NCI-H2107 (cell line): ENCODE measurements around the gene PDCL2.
"Not testable (repeated sequence)": the region's sequence is repeated elsewhere in the genome, so short reads cannot be mapped to it uniquely, and the experiment has no call there.

Source experiments
- DNase-seq: peaks from one replicate; lab custom pipeline; 2025; lab: John Stamatoyannopoulos, UW

The PDCL2 gene

DNA sequence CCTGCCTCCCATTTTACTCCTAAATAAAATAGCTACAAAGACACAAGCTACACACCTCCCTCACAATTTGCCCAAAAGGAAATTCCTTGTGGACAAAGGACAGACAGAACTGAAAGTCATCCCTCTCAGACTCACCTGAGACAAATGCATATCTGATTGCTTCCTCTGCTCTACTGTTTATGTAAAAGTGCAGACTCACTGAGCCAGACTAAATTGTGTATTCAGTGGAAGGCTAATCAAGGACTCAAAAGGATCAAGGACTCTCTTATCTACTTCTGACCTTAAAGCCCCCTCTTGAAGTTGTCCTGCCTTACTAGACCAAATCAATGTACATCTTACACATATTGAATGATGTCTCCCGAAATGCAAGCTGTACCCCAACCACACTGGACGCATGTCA lies 3.9 kb downstream of the PDCL2 start:
- DNase-seq = no peak

DNA sequence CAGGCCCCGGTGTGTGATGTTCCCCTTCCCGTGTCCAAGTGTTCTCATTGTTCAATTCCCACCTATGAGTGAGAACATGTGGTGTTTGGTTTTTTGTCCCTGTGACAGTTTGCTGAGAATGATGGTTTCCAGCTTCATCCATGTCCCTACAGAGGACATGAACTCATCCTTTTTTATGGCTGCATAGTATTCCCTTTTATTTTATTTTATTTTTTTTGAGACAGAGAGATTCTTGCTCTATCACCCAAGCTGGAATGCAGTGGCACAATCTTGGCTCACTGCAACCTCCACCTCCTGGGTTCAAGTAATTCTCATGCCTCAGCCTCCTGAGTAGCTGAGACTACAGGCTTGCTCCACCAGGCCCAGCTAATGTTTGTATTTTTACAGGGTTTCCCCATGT lies 9.3 kb downstream of the PDCL2 start:
- not testable (repeated sequence) for DNase-seq

DNA sequence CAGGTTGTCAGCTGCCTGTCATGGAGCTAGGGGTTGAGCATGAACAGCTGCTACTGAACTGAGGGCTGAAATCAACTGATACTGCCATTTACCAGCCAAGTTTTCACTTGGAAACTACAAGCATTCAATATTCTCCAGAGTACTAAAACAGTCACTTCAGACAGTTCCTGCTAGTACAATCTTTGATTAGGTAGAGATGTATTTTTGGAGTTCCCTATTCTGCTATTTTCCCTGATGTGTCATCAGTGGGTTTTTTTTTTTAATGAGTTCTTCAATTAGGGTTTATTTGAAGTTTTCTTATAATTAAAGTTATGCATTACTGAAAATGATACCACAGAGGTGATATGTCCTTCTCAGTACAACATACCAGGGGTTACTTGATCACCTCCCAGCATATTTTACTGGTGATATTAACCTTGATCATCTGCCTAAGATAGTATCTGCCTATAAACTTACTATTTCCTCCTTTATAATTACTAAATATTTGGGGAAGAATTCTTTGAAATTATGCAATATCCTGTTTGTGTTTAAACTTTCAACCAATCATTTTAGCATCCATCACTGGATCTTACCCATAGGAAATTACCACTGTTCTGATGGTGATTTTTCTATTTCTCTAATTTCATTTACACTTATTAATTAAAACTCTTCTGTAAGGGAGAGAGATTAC lies 13.6 kb downstream of the PDCL2 start:
- DNase-seq = no peak

DNA sequence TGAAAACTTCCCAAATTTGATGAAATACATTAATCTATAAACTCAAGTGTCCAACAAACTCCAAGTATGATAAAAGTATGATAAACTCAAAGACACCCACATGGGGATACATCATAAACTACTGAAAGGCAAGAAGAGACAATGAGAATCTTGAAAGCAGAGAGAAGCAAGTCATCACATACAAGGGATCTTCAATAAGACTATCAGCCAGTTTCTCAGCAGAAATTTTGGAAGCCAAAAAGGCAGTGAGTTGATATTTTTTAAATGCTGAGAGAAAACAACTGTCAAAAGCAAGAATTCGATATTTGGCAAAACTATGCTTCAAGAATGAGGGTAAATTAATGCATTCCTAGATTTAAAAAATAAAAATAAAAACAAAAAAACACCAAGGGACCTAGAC lies 16.5 kb downstream of the PDCL2 start:
- no peak for DNase-seq

DNA sequence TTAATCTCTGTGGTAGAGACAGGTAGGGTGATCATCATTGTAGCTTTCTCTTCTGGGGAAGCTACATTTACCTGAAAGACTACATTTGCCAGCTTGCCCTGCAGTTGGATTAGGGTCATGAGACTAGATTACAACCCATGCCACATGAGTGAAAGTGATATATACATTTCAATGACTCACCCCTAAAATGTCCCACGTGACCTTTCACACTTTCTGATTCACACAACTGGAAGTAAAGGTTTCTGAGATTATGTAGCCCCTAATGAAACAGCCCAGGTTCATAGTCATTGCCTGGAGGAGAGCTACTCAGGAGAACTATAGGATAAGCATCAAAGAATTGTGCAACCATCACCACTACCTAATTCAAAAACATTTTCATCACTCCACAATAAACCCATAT lies 17.8 kb downstream of the PDCL2 start:
- DNase-seq = no peak

DNA sequence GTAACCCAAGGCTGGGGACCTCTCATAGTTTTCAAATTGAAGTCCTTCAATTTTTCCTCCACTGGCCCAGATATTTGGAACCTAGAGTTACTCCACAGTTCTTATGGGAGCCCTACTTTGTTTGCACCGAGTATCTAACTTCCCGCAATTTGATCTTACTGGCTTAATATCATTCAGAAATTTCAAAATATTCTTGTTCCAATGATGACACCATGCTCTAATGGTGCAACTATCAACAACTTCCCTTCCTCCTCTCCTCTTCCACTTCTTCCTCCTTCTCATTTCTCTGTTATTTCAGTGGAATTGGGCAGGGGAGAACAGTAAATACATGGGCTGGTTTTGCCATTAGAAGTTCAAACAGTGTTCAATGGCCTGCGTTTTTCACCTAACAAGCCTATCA lies 20.2 kb downstream of the PDCL2 start:
- DNase-seq = no peak

DNA sequence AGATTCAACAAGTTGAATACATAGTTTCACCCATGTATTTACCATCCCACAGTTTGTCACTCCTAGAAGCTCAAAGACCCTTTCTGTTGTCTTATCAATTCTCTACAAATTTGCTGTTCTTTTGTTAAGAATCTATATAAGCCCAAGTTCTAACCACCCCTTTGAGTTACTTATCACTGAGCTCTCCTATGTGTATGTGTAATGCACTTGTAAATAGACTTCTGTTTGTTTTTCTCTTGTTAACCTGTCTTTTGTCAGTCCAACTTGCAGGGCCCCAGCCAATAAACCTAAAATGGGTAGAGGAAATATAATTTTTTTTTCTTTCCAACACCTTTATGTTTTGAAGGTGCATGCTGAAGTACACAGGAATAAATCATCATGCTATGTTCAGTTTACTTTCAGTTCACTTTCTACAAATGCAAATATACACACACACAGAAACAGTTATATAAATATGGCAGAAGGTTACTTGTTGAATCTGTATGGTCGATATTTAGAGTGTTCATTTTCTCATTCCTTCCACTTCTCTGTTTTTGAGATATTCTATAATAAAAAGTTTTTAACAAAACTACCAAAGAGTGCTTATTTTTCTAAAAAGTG lies 23.0 kb downstream of the PDCL2 start:
- no peak for DNase-seq

DNA sequence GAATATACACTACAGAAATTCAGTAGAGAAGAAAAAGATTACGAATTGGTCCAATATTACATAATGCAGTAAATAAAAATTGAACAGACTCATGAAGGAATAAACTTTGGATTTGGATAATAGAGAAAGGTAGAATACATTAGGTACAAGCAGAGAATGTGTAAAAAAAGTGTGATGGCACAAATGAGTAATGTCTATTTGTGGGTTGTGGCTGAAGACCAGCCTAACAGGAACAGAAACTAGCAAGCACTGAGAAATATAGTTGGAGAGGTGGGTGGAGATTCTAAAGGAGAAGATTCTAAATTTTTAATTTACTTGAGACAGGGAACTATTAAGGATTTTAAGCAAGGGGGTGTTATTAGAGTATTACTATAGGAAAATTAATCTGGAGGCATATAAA lies 30.2 kb downstream of the PDCL2 start:
- DNase-seq = no peak

DNA sequence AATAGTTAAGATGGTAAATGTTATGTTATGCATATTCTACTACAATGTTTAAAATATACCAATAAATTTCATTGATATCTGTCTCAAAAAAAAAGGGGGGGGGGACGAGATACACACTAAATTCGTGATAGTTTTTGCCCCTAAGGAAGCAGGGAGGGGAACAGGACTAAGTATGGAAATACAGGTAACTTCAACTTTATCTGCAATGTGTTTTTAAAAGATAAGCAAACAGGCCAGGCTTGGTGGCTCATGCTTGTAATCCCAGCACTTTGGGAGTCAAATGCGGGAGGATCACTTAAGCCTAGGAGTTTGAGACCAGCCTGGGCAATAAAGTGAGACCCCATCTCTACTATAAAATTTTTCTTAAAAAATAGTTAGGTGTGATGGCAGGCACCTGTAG lies 31.9 kb downstream of the PDCL2 start:
- no peak for DNase-seq

DNA sequence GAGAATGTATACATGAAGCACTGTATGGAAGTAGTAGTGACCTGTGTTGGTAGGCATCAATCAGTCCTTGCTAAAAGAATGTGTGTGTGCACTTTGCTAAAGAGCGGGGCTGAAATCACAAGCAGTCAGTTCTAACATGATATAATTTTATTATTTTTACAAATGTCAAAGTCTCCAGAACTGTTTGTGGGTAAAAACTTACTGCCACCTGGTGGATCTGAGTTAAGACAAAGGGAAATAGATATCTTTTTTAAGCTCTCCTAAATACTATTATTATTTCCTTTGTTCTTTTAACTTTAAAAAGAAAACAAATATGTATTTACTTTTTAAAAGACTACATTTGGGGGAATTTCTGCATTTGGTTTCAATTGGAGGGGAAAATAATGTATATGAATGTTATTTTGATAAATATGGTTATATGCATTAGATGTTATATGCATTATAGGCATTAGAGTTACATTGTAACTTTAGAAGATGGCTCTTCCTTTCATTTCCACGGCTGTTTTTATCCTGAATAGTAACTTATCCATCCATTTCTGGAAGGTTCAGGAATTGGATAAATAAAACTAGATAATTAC lies 37.5 kb downstream of the PDCL2 start:
- no peak for DNase-seq

DNA sequence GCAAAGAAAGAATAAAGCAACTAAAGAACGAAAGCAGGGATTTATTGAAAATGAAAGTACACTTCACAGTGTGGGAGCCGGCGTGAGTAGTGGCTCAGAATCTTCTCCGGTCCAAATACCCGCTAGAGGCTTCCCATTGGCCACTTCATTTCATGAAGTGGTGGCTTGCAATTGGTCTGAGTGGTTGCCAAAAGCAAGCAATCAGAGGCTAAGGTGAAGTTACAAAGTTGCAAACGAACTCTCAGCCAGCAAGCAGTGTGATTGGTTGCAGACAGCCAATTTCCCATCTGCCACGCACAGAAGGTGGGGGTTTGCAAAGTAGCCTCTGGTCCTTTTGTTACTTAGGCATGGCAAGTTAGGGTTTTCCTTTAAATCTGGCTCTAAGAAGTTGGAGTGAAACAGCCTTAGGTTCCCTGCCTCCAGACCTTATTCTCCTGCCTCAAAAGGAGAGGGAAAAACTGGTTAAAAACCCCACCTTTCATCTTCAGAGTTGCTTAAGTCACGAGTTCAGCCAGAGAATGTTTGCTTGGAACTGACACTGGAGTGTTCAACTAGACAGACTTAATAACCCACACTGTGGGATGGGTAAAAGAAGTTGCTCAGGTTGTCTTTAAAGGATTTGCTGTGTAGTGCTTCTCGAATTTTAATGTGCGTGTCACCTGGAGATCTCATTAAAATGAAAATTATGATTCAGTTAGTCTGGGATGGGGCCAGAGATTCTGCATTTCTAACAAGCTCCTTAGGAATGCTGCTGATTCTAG lies 38.4 kb downstream of the PDCL2 start:
- no peak for DNase-seq

DNA sequence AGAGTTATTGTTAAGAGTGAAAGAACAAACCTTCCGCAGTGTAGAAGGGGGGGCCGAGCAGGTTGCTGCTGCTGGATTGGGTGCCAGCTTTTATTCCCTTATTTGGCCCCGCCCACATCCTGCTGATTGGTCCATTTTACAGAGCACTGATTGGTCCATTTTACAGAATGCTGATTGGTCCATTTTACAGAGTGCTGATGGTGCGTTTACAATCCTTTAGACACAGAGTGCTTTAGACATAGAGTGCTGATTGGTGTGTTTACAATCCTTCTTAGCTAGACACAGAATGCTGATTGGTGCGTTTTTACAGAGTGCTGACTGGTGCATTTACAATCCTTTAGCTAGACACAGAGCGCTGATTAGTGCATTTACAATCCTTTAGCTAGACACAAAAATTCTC lies 40.1 kb downstream of the PDCL2 start:
- DNase-seq = not testable (repeated sequence)

DNA sequence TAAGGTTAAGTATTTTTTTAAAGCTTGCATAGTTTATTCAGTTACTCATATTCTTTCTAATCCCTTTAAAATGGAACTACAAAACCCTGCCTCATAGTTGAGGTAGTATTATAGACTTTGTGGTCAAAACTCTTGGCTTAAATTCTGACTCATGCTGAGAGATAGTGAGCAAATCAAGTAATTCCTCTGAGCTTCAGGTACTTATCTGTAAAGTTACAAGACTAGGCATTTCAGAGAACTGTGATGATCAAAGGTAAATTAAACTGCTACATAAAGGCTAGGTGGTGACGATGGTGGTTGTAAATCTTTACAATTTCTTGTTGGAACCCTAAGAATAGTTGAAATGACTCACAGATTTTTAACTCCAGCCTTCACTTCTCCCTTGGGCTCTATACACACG lies 42.2 kb downstream of the PDCL2 start:
- no peak for DNase-seq

DNA sequence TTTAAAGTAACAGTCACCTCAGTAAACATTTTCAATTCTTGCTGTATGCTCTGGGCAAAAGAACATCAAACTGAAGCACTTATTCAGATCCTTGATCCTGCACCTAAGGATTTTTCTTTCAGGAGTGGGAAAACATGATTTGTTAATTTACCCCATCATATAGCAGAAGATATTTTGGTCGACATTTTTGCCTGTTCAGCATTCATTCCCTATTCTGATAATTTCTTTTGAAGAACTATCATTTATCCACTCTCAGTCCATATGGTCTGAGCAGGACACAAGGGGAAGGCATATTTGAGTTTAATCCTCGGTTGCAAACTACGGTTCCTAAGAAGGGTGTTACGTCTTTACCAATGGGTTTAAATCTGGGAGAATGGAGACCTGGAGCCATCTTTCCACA lies 44.1 kb downstream of the PDCL2 start:
- DNase-seq = no peak

DNA sequence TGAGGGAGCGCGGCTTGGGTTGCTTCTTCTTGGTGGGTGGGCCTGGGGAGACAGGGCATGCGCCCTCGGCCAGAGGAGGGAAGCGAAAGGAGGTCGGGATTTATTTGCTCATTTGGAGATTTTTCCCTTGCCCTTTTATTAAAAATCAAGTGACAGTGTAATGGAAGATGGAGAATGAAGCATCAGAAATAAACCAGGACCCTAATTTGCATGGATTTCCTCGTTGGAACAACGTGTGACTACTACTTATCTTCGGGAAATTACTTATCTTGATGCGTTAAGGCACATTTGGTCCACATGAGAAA lies 44.6 kb downstream of the PDCL2 start:
- no peak for DNase-seq

DNA sequence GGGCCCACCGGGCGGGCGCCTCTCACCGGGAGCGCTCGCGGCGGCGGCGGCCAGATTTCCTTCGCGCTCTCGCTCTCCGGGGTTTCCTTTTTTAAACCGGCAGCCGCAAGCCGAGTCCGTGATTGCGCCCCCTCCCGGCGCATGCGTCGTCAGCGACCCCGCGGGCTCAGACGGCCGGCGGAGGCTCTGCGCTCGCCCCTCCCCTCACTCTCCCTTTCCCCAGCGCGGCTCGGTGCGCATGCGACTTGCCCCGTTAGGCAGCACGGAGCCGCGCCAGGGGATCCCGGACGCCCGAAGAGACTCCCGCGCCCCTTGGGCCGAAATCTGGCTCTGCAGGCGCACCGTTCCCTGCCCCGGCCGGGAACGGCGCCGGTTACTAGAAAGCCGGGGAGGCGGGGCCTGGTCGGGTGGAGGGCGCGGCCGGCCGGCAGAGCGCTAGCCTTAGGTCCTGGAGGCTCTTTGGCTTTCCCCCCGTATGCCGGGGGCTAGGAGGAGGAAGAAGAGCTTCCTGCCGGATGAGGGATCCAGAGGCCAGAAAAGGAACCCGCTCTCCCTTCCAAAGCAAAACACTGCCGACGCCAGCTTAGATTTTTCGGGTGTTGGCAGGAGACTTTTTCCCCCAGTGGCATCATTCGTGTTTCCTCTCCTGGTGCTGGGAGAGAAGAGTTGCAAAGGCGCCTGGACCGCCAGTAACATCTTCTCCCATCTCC lies 45.1 kb downstream of the PDCL2 start, which contains the start of gene CLOCK:
CLOCK (minus strand) TSS at position 154 of the 710 bp plus-strand sequence. CDS start 64,124 bp downstream, outside the sequence.
- peak; percentile 65 for DNase-seq

DNA sequence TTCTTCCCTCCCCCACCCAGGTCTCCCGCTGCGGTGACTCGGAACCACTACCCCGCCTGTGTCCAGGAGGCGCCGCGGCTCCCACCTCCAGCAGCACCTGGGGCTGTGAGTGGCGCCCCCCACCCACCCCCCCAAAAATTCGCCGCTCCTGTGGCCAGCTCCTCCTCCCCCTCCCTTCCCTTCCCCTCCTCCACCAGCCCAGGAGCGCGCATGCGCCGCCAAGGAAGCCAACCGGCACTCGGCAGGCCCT lies 45.6 kb downstream of the PDCL2 start:
- DNase-seq = no peak

DNA sequence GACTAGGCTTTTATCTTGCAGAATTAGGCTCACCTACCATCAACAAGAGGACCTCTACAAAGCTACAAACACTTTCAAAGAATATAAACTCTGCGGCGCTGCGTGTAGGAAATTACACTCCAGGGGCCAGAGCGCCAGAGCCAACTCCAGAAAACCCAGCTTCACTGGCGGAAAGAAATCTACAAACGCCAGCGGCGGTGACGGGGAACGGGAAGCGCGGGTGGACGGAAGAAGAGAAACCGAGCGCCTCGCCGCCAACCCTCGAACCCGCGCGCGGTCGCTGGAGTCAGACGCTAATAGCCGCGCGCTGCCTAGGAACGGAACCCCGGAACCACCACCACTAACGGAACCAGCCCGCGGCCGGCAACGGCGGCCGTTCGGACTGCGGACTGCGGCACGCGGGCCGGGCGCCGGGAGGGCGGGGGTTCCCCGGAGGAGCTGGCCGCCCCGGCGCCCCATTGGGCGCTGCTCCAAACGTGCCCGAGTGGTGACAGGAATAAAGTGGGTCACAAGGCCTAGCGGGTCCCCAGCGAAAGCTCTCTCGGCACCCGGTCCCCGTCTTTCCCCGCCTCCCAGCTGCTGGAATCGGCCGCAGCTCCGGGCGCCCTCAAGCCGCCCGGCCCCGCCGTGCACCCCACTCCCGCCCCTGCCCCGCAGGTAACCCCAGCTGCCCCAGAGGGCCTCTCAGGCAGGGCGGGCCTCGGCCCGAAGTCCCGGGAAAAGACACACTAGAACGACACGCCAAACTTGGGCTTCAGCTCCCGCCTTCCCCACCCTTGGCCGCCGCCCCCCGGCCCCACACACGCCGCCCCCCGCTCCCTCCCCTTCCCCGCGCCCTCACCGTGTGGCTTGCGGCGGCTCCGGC lies 46.2 kb downstream of the PDCL2 start:
- peak; percentile 13 for DNase-seq

DNA sequence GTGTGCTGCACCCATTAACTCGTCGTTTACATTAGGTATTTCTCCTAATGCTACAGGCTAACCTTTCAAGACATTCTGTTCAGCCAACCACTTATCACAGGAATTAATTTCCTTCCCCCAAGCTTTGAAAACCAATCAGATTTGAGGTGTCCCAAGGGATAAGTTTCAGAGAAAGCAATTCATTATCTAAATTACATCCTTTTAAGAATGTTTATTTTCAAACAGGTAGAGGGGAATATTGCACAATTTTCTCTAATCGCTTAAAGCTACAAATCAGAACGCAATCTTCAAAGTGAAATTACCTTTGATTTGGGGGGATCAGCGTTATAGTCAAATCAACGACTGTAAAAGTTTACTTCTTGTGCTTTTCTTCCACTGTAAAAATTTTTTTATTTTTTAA lies 46.9 kb downstream of the PDCL2 start:
- no peak for DNase-seq

DNA sequence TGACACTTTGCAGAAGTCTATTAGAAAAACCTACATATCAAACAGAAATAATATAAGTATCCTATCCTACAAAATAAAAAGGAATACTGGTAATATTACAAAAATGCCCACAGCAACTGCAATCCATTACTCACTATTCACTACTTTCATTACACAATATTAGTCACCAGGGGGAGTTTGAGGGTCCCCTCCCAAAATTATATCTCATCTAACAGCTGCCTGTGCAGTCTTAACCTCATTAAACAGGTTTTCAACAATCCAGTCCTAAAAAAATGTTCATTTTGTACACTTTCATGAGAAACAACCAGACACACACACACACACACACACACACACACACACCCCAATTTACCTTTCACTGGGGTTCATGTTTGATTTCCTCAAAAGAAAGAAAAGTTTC lies 48.2 kb downstream of the PDCL2 start:
- DNase-seq = no peak

DNA sequence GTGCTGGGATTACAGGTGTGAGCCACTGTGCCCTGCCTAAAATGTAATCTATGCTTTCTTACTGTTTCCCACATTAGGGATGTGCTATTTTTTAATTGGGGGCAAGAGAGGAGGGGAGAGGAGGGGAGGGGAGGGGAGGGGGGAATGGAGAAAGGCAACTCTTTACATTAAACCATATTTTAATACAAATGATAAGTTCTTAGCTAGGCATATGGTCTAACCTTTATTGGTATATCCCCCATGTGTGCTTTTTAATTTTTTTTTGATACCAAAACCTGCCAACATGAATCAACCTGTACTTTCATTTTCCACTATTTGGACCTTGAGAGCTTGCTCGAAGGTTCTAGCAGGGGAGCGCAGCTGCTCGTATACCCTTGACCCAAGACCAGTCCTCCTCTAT lies 51.8 kb downstream of the PDCL2 start:
- DNase-seq = no peak

DNA sequence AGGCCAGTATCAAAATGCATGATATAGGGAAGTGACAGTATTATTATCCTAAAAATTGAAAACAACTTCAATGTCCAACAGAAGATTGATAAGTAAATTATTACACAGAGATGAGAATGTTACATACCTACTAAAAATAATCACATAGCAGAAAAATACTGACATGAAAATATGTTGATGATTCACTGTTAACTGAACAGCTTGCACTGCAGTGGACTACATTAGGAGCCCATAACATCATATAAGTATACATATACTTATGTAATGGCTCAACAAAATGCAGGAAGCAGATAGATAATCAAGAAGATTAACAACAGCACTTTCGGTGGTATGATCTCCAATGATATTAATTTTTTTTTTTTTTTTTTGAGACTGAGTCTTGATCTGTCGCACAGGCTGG lies 52.4 kb downstream of the PDCL2 start:
- DNase-seq = no peak
